SIG-M5 treated with dmso at 0.1 percent for 504 hours (cell line): ENCODE results near the gene NPHP1.
"Not testable (repeated sequence)": the region's sequence is repeated elsewhere in the genome, so short reads cannot be mapped to it uniquely, and the experiment has no call there.

Source experiments
- DNase-seq: peaks from one replicate; lab custom pipeline; 2025; ENCODE audit not compliant: unreplicated experiment; lab: John Stamatoyannopoulos, UW

Gene NPHP1

DNA sequence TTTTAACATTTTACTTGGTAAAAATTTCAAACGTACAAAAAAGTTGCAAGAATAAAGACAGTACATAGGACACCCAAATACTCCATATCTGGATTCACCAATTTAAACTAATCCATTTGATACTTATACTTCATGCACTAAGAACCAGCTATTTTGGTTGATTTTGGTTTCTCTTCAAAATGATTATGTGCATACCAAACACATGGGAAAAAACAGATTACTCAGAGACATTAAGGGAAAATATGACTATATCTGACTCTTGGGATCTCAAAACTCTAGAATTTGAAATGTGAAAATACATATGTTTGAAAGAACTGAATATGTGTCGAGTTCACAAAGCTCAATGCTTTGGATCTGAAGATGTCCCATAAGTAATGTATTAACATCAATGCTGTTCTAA is 73.6 kb downstream of the NPHP1 start:
- no peak for DNase-seq

- no peak for DNase-seq
These were observed 74.1 kb downstream of the NPHP1 start for GRCh38 chr2:110130757-110131156.

DNA sequence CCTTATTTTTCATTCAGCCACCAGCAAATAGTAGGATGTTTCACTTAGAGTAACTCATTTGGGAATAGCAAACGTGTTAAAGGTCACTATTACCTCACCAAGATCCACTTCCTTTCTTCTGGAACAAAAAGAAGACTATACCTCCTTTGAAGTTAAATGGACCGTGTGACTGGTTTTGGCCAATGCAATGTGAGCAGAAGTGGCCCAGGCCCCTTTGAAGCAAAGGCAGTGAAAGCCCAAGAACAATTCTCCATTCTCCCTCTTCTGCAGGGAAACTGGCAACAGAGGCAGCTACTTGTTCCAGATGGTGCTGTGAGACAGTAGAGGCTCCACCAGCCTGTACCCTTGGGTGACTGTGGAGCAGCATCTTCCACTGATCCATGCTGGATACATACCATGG is 77.9 kb downstream of the NPHP1 start:
- DNase-seq: no peak

GRCh38 chr2:110126086-110126773 is 78.6 kb downstream of the NPHP1 start:
- DNase-seq: no peak

DNA sequence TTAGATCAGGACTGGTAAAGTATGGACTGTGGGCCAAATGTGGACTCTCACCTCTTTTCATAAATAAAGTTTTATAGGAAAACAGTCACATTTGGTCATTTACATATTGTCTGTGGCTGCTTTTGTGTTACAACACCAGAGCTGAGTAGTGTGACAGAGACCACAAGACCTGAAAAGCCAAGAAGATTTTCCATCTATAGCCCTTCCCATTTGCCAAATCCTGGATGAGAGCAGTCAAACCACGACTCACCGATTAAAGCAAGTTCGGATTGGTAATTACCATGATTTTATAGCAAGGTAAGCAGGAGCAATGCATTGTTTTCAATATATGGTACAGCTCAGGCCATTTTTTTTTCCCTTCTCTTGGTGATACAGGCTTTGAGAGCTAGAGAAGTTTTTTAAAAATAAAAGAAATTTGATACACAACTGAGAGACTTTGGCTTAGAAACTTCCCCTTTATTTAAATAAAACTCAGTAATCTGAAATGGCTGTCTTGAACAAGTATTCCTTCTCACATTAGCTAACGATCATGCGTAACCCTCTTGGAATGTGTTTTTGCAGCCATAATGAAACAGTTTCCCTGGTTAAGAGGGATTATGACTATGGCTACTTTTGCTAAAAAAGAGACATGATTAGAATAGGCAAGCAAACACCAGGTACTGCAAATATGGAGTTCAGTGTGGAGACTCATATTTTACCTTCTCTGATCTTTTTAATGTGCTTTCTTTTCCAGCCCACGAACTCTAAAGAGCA is 79.7 kb downstream of the NPHP1 start:
- DNase-seq: no peak

DNA sequence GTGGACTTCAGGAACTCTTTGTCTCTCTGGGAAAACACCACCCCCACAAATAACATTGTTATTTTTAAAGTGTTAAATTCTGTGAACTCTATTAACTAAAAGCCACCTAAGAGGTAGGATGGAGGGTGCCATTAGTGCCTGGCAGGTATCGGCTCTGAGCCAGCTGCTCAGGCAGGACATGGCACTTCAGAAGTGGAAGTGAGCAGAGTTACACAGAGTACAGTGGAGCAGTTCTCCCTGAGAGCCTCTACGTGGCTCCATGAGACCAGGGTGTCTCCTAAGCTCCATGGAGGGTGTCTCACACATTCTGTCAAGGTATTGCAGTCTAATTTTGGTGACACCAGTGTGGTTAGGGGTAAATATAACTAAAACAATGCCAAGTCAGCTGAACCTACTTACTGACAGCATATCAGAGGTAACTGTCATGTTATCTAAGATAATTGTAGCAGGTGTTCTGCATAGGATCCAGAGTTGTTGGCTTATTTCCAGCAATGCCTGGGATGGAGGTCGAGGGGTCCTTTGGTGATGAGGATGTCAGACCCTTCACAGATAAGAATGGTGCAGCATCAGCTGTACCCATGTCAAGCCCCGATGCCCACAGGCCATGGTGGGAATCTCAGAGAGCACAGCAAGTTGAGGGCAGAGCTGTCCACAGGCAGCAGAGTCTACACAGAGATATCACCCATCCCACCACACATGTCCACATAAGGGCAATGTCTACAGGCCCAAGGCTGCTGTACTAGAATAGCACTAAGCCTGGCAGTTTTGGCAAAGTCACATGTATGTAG is 80.6 kb downstream of the NPHP1 start:
- DNase-seq: no peak

- DNase-seq: no peak
These were observed 83.2 kb downstream of the NPHP1 start for GRCh38 chr2:110121592-110121991.

- no peak for DNase-seq
These were observed 83.8 kb downstream of the NPHP1 start for GRCh38 chr2:110121052-110121334.

DNA sequence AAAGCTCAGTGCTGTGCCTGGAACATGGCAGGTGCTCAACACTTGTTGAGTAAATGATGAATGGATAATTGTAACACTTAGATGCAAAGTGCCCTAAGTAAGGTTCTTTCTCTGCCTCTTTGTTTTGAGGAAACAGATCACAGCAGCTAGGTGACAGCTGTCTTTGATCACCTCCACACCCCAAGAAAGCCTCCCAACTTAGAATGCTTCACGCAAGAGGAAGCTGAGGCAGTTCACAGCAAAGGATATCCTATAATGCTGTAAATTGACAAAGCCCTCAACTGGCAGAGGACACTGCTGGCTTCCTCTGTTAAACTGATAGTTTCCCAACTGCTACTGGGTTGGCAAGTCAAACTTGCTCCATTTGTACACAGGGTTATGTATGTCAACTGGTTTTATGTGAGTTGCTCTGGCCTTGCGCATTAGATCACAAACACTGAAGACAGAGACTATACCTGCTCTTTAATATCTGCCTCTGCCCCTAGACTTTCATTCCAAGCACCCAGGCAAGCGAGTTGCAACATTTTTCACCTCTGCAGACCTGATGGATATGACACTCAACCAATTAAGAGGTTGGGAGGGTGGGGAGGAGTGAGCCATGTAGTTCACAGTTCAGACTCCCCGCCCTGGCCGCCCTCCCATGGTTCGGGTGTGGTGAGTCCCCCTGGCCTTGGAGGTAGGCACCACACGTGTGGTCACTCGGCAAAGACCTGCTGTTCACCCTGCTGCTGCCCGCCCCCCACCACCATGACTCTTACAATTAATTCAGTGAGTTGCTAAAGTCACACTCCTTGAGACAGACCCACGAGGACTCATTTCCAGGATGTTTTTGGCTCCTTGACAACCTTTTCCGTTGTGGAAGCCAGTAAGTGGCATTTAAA is 84.4 kb downstream of the NPHP1 start:
- no peak for DNase-seq

DNA sequence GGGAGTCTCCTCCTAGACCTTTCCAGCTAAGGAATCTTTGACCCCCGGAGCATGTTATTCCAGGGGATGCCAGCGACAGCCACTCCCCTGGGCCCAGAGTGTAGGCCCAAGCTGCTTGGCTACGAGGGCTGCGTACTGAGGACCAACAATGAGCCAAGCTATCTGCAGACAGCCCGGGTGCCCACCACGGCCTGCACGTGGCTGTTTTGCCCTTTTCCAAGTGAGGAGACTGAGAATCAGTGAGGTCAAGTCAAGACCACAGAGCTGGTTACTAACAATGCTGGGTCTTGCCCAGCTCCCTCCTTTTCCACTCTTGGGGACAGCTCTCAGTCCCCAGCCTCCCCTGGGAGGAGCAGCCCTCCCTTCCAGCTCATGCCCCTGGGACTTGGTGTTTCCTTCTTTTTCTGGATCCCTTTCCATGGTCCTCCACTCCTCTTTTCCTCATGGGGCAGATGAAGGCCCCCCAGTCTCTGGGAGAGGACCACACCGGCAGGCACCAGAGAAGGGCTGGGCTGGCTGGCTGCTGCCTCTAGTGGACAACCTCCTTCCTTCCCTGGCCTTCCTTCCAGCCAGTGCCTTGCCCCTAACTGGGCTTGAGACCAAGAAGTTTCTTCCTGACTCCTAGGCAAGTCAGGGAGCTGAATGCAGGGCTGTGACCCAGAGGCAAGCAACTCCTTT is 88.6 kb downstream of the NPHP1 start:
- DNase-seq: no peak

- DNase-seq: peak; percentile 28
These were observed 89.4 kb downstream of the NPHP1 start, which contains the start of gene MALL for GRCh38 chr2:110115291-110116032. Gene MALL, minus strand, starts transcription at chr2:110115822. Its CDS starts 30 bp downstream, at chr2:110115792.

DNA sequence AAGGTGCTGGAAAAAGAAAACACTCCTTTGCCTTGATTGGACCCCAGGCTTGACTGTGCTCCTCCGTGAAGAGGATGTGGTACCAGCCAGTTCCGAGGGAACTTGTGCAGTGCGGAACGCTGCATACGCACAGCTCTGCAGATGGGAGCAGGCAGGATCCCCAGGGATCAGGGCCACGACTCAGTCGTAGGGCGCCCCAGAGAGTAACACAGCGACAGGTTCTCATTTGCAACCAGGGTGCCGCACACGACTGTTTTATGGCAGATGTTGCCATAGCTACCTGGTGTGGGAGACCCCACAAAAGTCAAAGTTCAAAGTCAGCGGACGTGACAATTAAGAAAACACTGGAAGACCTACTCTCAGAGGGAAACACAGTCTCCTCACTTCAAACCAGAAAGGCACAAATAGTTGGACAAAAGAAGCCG is 90.0 kb downstream of the NPHP1 start:
- DNase-seq: no peak

GRCh38 chr2:110113961-110114591 is 90.7 kb downstream of the NPHP1 start:
- DNase-seq: no peak

DNA sequence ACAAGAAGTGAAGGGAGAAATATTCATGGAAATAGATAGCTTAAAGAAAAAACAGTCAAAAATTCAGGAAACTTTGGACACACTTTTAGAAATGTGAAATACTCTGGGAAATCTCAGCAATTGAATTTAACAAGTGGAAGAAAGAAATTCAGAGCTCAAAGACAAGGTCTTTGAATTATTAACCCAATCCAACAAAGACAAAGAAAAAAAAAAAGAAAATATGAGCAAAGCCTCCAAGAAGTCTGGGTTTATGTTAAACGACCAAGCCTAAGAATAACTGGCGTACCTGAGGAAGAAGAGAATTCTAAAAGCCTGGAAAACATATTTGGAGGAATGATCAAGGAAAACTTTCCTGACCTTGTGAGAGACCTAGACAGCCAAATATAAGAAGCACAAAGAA is 96.5 kb downstream of the NPHP1 start:
- not testable (repeated sequence) for DNase-seq

DNA sequence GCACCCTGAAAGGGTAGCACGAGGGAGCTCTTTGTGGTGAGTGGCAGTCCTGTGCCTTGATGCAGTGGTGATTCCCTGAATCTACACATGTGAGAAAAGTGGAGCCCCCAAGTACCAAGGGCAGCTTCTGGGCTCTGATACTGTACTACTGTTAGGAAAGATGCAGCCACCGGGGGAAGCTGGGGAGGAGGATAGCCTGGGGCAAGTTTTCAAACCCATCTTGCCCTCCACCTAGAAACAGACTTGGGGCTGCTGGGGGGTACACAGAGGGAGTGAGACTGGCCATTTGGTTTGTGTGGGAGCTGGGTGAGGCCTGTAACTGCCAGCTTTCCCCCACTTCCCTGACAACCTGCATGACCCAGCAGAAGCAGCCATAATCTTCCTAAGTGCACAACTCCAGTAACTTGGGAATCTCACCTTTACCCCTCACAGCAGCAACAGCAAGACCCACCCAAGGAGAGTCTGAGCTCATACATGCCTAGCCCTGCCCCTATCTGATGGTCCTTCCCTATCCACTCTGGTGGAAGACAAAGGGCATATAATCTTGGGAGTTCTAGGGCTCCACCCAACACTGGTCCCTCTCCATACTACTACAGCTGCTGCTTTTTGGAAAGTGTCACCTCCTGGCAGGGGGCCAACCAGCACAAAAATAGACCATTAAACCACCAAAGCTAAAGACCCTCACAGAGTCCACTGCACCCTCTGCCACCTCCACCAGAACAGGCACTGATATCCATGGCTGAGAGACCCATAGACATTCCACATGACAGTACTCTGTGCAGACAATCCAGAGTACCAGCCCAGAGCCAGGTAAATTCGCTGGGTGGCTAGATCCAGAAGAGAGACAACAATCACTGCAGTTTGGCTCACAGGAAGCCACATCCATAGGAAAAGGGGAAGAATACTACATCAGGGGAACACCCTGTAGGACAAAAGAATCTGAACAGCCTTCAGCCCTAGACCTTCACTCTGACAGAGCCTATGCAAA is 97.4 kb downstream of the NPHP1 start:
- no peak for DNase-seq

DNA sequence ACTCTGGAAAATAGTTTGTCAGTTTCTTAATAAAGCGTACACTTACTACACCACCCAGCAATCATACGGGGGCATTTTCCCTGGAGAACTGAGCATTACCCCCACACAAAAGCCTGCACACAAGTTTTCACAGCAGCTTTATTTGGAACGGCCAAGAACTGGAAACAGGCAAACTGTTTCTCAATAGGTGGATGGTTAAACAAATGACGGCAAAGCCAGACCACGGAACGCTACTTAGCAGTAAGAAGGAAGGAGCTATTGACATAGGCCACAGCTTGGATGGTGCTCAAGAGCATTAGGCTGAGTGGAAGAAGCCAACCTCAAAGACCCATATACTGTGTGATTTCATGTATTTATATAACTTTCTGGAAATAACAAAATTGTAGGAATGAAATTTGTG is 98.2 kb downstream of the NPHP1 start:
- DNase-seq: no peak

GRCh38 chr2:110105608-110106467 is 99.0 kb downstream of the NPHP1 start:
- peak; percentile 54 for DNase-seq
